HFF-Myc (cell line): Measurements from ENCODE around the gene SLC46A3.

Experiments used
- DNase-seq: peaks from one replicate; pipeline ENCODE4 v3.0.0-alpha.2; 2011; ENCODE audit warnings: low read depth; ENCODE audit errors: extremely low read depth
- H3K4me3 ChIP-seq: replicated peaks from 2 replicates; pipeline ENCODE4 v1.5.1; 2011; ENCODE audit warnings: low read depth, mild to moderate bottlenecking, control low read depth, low read length
- CTCF ChIP-seq: IDR thresholded peaks from 2 replicates; pipeline ENCODE4 v1.5.1; 2012; ENCODE audit warnings: mild to moderate bottlenecking, low read depth, low read length, control low read depth; ENCODE audit errors: missing control alignments

SLC46A3 gene

GRCh38 chr13:28734906-28735305 is 16.1 kb upstream of the SLC46A3 start:
- DNase-seq = no peak
- TF ChIP-seq CTCF = no peak
- H3K4me3 ChIP-seq = no peak overlapping the region

DNA sequence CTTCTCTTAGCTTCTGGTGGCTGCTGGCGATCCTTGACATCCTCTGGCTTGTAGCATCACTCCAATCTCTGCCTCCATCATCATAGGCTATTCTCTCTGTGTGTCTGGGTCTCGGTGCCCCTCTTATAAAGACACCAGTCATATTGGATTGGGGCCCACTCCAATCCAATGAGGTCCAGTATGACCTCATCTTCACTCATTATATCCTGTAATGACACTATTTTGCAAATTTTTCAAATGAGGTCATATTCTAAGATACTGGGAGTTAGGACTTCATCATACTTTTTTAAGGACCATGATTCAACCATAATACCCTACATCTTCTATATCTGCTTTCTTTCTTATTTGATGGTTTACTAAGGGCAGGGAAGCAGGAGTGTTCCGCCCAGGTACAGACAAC is 12.0 kb upstream of the SLC46A3 start:
- no peak for TF ChIP-seq CTCF

GRCh38 chr13:28729541-28729940 is 10.8 kb upstream of the SLC46A3 start:
- no peak for DNase-seq
- TF ChIP-seq CTCF = no peak
- H3K4me3 ChIP-seq = no peak overlapping the region

More for the DNA sequence above, 12.0 kb upstream of the SLC46A3 start:
- DNase-seq = no peak
- H3K4me3 ChIP-seq = no peak overlapping the region

DNA sequence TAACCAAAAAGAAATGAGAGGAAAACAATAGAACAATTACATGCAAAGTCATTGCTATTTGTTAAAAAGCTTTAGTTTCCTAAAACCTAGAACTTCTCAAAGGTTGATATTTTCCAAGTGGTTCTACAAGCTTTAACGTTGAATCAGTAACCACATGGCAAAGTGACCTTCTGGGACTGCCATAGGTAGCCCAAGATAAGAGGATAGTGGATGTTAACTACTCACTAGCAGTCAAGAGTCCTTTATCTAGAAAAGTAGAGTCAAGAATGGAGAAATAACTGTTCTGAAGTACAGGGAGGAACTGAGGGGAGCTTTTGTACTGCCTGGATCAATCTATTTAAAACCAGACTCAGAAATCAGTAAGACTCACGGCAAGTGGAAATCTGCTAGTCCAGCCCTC is 9.9 kb upstream of the SLC46A3 start:
- no peak for TF ChIP-seq CTCF
- no peak for DNase-seq
- no peak overlapping the region for H3K4me3 ChIP-seq

DNA sequence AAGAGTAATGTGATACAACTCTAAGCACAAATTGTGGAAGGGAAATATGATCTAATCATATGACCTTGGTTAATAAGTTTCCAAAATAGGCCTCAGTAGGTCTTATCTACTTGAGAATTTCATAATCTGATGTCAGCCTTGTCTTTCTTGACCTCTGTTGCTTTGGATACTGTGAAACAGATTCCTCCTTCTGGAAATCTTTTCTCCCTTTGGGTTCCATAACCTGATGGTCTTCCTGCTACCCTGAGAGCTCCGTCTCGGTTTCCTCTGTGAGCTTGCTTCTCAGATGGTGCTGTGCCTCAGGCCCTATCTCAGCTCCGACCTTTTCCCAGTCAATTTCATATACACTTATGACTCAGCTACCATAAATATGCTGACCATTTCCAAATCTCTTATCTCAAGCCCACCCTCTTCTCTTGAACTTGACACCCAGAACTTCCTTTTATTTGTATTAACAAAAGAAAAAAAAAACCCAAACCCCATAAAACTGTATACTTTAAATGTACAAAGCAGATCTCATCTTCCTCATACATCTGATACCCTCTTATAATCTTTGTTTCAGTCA is 6.4 kb upstream of the SLC46A3 start:
- no peak for DNase-seq
- no peak for TF ChIP-seq CTCF
- H3K4me3 ChIP-seq = no peak overlapping the region

DNA sequence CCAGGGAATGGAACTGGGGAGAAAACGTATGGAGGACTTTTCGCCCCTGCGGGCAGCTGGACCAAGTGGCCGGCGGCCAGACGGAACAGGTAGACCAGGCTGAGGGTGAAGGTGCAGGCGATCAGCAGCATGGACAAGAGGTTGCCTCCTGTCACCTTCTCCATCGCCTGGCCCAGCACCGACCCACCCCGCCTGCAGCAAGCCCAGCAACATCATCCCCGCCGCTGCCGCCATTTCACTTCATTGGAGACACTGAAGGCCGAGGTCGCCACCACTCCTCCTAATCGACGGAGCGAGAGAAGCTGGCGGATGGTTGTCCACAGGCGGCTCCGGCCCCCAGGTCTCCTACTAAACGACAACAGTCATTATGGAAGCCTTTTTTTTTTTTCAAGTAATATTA is 5.0 kb upstream of the SLC46A3 start:
- no peak for DNase-seq
- TF ChIP-seq CTCF = no peak
- no peak overlapping the region for H3K4me3 ChIP-seq
